ENCODE results near the gene TMEM88.

Gene TMEM88

DNA sequence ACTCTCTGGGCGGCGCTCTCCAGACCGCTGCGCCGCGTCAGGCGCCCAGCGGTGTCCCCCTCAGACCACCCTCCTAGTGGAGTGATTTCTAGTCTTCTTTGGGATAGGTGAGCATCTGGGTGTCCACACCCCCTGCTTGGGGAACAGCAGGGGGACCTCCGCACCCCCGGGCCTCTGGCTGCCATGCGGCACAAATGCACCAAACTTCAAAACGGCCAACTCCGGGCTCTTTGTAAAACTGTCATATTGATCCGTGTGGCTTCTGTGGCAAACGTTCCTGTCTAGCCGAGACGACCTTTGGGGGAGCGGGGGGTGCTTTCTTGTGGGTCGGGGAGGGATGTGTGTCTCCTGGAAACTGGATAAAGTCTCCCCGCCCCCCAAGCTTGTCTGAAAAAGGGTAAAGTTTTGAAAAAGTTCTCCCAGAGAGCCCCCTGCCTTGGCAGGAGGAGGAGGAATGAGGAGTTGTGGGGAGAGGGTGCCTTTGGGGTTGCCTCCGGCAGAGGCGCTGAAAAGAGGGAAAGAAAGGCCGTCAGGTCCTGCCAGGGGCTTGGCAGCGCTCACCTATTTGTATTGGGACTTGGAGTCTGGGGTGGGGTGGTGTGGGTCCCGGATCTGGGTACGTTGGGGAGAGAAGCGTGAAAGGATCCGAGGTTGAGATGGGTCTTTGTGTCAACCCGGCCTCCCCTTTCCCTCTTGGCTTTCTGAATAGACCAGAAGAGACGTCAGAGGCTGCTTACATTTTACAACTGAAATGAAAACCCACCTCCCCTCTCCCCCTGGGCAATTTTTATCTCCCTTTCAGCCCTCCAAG, 31.6 kb downstream of the TMEM88 start:
- peak; percentile 52 for DNase-seq

DNA sequence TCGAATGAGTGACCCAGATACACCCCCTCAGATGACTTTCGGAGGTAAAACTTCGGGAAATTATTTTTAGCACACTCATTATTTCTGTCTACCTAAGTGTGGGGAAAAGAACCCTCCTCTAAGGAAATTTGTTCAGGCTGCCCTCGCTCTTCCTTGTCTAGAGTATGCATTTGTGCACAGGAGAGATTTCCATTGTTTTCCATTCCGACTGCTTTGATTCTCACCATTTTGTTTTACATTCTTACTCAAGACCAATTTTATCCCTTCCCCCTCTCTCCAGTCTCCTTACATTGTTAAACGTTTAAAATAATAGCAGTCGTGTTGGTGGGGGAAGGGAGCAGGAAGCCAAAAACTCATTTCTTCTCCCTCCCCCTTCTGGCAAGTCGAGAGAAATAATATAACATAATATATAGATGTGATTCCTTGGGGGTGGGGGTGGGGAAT, 32.2 kb downstream of the TMEM88 start:
- no peak for DNase-seq

DNA sequence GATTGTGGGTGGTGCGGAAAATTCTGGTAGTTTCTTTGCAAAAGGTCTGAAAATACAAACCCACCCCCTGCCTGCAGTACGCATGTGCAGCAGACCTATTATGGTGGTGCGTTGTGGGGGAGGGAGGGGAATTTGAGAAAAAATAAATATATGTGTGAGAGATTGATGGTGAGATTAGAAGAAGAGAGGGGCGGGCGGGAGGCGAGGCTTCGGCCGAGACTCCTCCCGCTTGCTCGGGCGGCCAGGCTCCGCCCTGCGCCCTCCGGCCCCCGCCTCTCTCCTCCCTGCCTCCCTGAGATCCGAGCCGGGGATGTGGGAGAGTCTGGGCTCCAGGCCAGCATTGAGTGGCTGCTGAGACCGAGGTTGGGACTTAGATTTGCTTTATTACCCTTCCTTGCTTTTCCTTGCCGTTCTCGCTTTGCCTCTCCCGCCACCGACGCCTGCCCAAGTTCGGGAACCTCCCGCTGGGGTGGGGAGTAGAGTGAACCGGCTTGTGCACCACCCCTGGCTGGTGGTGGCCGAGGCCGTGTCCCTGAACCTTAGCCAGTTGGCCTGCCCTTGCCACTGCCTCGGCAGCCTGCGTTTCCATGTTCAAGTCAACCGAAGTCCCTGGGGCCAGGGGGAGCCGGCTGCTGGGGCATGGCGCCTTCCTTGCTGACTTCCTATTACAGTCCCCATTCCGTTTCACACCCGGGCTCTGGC, 32.8 kb downstream of the TMEM88 start:
- peak; percentile 95 for DNase-seq

DNA sequence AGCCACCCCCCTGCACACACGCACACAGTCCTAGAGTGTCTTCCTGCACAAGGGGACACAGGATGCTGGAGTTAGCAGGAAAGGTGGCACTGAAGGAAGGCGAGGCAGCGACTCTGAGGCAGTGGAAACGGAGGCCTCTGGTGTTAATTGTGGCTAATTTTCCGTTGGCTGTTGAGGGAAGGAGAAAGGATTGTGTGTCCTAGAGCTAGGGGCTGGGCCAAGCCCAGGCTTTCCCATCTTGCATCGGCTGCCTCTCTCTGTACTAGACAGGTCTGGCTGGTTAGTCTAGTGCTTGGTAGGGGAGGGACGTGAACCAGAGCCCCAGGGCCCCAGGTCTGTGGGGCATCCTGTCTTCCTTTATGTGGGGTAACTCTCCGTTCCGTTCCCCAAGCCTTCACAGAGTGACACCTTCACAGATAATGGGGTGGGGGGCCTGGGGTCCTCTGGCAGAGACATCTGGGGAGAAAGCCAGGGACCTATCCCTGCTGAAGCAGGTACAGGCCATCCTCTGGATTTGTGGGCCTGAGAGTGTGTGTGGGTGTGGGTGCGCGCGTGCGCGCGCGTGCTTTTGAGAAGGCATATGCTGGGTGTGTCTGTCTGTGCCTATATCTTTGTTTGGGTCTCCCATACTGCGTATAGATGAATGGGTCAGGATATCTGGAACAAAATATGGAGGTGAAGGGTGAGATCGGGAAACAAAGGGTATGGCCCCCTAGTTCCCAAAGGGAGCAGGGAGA, 33.5 kb downstream of the TMEM88 start, which contains the start of gene CHD3:
CHD3 (plus strand) TSS at position 606 of the 737 bp plus-strand sequence. CDS start 212 bp downstream, outside the sequence.
- peak; percentile 46 for DNase-seq

DNA sequence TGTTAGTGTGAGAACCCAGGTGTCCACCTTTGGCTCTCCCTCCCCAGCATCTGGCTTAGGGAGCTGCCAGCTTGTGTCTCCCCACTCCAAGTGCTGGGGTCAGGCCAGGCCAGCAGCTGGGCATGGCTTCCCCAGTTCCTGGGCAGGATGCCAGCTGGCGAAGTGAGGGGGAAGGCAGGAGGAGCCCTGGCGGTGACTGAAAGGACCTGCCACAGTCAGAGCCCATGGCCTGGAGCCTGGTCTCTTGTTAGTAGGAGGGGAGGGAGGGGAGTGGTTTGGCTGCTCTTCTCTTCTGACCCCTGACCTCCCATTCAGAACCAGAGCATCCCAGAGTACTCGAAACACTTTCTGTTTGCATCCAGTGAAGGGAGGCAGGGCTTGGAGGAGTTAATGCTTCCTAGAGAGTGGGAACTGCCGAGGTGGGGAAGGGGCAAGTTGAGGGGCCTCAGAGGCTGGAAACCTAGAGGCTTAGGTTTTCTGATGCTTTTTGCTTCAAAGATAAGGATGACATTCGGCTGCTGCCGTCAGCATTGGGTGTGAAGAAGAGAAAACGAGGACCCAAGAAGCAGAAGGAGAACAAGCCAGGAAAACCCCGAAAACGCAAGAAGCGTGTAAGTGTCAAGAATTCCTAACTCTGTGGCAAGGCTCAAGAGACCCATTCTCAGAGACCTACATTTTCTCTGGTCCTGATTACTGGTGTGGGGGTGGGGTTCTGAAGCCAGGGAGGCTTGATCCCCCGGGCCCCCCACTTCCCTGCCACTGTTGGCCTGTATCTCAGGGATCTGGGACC, 34.5 kb downstream of the TMEM88 start:
- DNase-seq = peak; percentile 93

DNA sequence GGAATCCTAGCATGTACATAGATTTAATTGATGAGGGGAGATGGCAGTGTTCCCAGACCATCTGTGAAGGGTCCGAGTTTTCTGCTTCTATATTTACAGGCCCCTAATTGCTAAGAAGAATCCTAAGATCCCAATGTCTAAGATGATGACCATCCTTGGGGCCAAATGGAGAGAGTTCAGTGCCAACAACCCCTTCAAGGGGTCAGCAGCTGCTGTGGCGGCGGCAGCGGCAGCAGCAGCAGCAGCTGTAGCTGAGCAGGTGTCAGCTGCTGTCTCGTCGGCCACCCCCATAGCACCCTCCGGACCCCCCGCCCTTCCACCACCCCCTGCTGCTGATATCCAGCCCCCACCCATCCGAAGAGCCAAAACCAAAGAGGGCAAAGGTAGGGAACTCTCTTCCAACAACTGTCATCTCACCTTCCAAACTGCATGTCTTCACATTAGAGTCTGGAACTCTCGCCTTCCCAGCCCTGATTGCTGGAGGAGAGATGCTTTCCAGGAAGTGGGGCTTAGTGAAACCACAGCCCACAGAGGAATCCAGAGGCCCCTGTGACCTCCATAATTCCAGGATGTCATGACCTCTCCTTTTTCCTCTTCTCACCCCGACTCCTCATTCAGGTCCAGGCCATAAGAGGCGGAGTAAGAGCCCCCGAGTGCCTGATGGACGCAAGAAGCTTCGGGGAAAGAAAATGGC, 38.5 kb downstream of the TMEM88 start:
- DNase-seq = no peak

DNA sequence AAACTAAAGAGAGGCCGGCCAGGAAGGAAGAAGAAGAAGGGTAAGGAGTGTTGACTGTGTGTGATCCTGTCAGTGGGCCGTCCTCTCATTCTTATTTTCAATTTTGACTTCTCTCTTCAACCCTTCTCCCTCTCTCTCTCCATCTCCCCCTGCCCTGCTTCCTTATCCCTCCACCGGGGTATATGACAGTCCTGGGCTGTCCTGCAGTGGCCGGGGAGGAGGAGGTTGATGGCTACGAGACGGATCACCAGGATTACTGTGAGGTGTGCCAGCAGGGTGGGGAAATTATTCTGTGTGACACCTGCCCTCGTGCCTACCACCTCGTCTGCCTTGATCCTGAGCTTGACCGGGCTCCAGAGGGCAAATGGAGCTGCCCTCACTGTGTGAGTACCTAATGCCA, 39.4 kb downstream of the TMEM88 start:
- DNase-seq = no peak

DNA sequence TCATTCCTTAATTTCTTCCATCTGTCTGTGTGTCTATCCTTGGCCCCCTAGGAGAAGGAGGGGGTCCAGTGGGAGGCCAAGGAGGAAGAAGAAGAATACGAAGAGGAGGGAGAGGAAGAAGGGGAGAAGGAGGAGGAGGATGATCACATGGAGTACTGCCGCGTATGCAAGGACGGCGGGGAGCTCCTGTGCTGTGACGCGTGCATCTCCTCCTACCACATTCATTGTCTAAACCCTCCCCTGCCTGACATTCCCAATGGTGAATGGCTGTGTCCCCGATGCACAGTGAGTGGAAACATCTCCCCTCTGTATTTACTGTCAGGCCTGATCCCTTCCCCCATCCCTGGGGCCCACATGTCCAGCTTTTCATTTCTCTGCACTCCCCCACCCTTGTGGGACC, 40.0 kb downstream of the TMEM88 start:
- no peak for DNase-seq

DNA sequence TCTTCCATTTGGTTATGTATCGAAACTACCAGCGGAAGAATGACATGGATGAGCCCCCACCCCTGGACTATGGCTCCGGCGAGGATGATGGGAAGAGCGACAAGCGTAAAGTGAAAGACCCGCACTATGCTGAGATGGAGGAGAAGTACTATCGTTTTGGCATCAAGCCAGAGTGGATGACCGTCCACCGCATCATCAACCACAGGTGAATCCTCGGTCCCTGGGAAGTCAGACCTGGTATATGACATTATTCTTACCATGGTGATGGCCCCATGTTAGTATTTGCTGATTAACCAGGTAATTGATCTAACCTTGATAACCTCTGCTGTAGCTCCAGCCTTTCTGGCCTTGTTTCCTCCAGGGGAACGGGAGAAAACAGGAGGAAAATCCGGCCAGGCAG, 42.2 kb downstream of the TMEM88 start:
- DNase-seq = no peak

DNA sequence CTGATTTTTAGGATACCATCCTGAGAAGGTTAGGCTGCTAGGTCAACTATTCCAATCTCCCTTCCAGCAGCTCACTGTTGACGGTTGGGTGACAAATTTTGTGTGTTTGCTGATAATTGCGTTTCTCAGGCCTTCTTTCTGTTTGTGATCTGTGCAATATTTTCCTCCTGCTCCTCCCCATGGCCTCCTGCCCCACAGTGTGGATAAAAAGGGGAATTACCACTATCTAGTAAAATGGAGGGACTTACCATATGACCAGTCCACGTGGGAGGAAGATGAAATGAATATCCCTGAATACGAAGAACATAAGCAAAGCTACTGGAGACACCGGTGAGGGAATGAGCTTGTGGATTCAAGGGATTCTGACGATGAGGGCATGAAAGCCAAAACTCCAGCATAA, 42.9 kb downstream of the TMEM88 start:
- peak; percentile 8 for DNase-seq

DNA sequence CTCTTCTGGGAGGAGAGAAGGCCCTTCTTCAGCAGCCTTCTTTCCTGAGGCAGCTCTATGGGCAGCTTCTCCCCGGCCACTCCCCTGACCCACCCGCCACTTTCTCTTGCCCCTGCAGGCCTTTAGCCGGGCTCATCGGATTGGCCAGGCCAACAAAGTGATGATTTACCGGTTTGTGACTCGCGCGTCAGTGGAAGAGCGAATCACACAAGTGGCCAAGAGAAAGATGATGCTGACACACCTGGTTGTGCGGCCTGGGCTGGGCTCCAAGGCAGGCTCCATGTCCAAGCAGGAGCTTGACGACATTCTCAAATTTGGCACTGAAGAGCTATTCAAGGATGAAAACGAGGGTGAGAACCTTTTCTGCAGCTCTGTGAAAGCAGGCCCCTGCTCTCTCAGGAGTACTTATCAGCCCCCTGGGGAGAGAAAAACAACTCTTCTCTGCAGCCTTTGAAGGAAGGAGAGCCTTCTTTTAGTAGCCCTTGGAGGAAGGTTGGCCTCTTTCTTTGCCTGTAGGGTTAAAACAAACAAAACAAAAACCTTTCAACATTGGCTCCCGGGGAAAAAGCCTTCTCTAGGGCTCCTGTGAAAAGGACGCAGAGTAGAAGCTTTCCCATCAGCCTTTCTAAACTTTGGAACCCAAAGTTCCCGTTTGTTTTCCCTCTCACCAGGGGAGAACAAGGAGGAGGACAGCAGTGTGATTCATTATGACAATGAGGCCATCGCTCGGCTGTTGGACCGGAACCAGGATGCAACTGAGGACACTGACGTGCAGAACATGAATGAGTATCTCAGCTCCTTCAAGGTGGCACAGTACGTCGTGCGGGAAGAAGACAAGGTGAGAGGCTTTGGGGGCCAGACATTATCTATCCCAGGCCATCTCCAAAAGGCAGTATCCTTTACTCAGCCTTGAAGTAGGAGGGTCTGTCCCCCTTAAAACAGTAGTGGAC, 48.6 kb downstream of the TMEM88 start:
- DNase-seq = no peak
